HL-60 (cell line): Measurements from ENCODE around the gene TAX1BP1.

Experiments
- DNase-seq, 2 experiments: peaks; one replicate each; pipeline ENCODE4 v3.0.0-alpha.2; 2010 to 2020; ENCODE audit warnings: low read depth in 1 of 2, low spot score in 1 of 2
- H3K27ac ChIP-seq: fragments of 250-450 bp; sonication (Bioruptor Pico); replicated peaks from 2 replicates; pipeline ENCODE4 v1.5.1; 2020; ENCODE audit warnings: mild to moderate bottlenecking, moderate library complexity
- H3K27me3 ChIP-seq: fragments of 250-450 bp; sonication (Bioruptor Pico); 2 replicates; pipeline ENCODE4 v1.5.1; 2021; ENCODE audit warnings: mild to moderate bottlenecking, moderate library complexity; ENCODE audit not compliant: insufficient read depth, poor library complexity, severe bottlenecking
- H3K4me3 ChIP-seq: replicated peaks from 2 replicates; pipeline ENCODE4 v1.5.1; 2011; ENCODE audit warnings: mild to moderate bottlenecking, control low read depth, low read length; ENCODE audit not compliant: insufficient read depth
- CTCF ChIP-seq: IDR thresholded peaks from one replicate; pipeline ENCODE4 v1.5.1; 2011; ENCODE audit warnings: low read length, control low read depth, inconsistent platforms; ENCODE audit not compliant: insufficient read depth
- GABPA ChIP-seq: IDR thresholded peaks from 2 replicates; pipeline ENCODE4 v1.6.1; 2012; ENCODE audit warnings: low read depth
- POLR2AphosphoS5 ChIP-seq: IDR thresholded peaks from 2 replicates; pipeline ENCODE4 v1.6.1; 2012; ENCODE audit warnings: low read depth
- REST ChIP-seq: IDR thresholded peaks from 2 replicates; pipeline ENCODE4 v1.6.1; 2012; ENCODE audit warnings: low read depth; ENCODE audit not compliant: insufficient replicate concordance
- SPI1 ChIP-seq: IDR thresholded peaks from 2 replicates; pipeline ENCODE4 v1.6.1; 2012; ENCODE audit warnings: low read depth, mild to moderate bottlenecking, borderline replicate concordance

The TAX1BP1 gene

GRCh38 chr7:27763983-27764508 lies 24.1 kb downstream of the TAX1BP1 start:
- TF ChIP-seq SPI1 (no peak), CTCF (no peak), REST (no peak), GABPA (no peak), POLR2AphosphoS5 (no peak)
- DNase-seq = no peak
- Histone ChIP-seq H3K27ac (no peak overlapping the region), H3K4me3 (no peak overlapping the region), H3K27me3 (no peaks in the 10 kb centered on the region)

GRCh38 chr7:27765841-27766240 lies 25.9 kb downstream of the TAX1BP1 start:
- H3K4me3 ChIP-seq = no peak overlapping the region
- TF ChIP-seq GABPA (no peak), POLR2AphosphoS5 (no peak), CTCF (no peak), SPI1 (no peak), REST (no peak)
- no peak overlapping the region for H3K27ac ChIP-seq
- H3K27me3 ChIP-seq = no peaks in the 10 kb centered on the region
- DNase-seq = no peak

- TF ChIP-seq SPI1 (no peak), GABPA (no peak), POLR2AphosphoS5 (no peak), CTCF (no peak), REST (no peak)
- H3K4me3 ChIP-seq = no peak overlapping the region
- no peak overlapping the region for H3K27ac ChIP-seq
- DNase-seq = no peak
- H3K27me3 ChIP-seq = no peaks in the 10 kb centered on the region
These were observed 27.4 kb downstream of the TAX1BP1 start for GRCh38 chr7:27767374-27767773.
